ENCODE measurements around the gene PTPRN2.
A peak's percentile ranks its signal among the peaks of the same experiment; 100 is the strongest.
"Not testable (repeated sequence)": the region's sequence is repeated elsewhere in the genome, so short reads cannot be mapped to it uniquely, and the experiment has no call there.

PTPRN2 gene

DNA sequence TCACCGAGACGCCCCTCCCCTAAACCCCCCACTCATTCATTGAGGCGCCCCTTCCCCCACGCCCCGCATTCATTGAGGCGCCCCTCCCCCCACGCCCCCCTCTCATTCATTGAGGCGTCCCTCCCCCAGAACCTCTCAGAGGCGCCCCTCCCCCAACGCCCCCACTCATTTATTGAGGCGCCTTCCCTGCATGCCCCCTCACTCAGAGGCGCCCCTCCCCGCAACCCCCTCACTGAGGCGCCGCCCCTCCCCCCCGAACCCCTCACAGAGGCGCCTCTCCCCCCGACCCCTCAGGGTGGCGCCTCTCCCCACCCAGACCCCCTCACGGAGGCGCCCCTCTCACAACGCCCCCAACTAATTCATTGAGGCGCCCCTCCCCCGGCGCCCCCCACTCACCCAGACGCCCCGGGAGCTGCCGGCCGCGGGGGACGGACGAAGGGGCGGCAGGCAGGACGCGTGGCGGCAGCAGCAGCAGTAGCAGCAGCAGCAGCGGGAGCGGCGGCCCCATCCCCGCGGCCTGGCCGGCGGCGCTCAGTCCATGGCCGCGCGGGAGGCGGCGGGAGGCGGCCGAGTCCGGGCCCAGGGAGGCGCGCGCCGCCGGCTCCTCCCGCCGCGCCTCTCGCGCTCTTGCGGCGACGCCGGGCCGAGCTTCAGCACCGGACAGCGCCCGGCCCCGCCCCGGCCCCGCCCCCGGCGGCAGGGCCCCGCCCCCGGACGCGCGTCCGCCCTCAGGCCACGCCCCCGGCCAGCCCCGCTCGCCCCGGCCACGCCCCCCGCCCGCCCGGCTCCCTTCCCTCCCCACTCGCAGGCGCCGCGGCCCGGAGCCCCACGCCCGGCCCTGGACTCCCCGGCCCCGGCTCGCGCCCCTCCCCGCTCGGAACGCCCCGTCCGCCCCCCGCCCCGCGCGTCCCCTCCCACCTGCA lies at the start of gene PTPRN2:
PTPRN2 (minus strand) TSS at position 662 of the 923 bp plus-strand sequence.
- DNase-seq, result peak in 9 of 14 donors; percentile 1 to 60 (median 31)

DNA sequence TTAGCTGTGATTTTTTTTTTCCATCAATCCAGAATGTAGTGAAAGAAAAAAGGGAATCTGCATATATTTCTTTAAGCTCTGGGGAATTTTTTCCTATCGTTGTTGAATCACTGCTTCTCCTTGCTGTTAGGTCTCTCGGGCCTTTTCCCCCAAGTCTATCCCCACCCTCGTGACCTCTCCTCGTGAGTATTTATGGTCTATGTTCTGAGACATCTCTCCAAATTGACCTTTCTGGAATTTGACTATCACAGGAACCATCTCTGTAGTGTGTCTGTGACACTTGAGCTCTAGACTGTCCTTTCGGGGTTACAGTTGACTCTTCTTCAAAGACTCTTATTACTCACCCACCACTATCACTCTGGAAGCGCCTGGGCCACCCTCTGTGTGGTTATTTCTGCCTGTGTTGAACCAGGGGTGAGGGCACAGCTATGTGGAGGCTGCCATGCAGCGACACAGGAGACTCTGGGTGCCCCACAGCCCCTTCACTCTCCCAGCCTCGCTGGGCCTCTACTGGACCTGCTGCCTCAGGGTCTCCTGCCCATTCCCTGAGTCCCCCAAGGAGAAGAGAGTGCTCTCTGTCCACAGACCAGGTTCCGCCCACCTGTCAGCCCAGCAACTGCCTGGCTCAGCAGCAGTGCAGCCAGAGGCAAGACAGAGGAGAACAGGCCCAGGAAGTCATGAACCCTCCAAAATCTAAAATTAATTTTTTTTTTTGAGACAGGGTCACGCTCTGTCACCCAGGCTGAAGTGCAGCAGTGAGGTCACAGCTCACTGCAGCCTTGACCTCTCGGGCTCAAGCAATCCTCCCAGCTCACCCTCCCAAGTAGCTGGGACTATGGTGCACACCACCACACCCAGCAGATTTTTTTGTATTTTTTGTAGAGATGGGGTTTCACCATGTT lies 45.7 kb upstream of the PTPRN2 start:
- no peak for DNase-seq

DNA sequence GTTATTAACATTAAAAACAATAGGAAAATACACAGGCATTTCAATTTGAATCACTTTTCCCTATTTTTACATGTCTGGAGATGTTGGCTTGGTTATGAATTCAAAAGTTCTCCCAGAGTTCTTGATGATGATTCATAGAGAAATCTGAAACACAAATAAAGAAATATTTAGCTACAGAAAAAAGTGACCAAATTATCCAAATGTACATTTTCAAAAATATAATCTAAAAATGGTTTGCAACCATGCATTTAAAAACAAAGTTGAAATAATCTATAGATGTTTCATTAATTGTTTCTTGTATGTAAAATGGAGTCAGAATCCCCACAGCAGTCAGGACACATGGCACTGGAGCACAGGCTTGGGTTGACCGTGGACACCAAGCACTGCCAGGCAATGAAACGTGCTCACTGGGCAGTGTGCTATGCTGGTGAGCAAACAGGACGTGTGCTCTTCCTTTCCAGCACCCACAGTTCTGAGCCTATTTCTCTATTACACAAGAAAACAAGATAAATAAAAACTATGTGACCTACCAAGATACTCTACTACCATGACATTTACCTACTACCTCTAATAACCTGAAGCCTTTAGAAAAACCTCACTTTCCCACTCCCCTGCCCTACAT lies 44.1 kb upstream of the PTPRN2 start:
- DNase-seq, result no peak

DNA sequence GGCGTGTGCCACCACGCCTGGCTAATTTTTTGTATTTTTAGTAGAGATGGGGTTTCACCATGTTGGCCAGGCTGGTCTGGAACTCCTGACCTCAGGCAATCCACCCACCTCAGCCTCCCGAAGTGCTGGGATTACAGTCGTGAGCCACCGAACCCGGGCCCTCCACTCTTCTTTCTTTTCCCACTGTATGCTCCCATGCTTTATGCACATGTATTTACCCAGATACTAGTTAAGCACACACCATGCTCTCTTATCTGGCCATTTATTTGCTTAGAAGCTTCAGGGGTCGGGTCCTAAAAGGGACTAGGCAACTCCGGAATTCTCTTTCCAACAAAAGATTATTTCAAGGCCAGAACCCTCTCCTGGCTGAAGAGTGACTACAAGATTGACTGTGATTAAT lies 38.7 kb upstream of the PTPRN2 start:
- DNase-seq, result not testable (repeated sequence)

DNA sequence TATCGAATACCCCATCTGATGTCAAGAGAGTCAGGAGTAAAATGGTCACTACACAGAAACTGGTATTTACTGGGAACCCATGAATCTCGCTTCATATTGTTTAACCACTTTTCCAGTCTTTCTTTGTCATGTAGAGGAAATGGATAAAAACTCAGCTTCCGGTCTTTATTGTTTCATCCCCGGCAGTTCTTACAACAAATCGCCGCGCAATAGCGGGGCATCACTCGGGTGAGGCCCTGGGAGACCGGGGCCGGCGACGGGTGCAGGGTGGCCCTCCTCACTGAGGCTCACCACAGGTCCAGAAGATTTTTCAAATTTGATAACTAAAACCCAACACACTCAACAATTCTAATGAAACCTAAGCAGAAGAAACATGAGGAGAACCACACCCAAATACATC lies 35.6 kb upstream of the PTPRN2 start:
- no peak for DNase-seq

DNA sequence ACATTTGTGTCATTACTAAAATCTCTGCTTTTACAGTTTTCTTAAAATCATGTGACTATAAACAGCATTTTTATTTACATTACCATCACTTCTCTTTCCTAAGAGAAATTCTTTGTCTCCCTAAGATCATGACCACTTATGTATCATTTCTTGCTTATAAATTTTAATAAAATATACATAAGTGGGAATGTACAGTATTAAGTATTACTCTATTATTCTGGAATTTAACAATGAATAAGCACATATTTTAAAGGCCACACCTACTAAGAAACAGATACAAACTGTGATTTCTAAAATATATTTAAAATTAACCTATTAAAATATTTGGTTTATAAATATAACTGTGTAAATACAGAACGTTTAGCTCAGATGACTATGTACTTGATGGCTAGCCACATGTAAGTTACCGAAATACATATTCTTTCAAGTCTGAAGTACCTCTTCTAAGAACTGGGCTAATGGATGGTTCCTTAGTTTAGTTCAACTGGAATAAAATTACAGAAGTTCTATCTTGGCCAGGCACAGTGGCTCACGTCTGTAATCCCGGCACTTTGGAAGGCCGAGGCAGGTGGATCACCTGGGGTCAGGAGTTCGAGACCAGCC lies 33.3 kb upstream of the PTPRN2 start:
- no peak for DNase-seq

DNA sequence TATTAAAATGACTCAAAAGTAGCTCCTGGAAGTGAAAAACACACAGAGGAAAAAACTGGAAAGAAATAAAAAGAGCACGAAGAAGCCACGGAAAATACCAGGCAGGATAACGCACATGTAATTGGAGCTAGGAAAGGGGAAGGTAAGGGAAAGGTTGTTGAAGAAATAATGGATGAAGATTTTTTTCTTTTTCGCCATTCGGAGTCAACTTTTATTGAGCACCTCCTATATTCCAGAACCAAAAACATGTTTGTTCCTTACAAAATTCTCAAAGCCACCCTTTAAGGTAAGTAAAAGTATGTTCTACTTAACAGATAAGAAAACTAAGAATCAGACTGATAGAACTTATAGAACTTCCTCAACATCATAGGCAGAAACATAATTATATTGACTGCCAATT lies 32.8 kb upstream of the PTPRN2 start:
- no peak for DNase-seq

DNA sequence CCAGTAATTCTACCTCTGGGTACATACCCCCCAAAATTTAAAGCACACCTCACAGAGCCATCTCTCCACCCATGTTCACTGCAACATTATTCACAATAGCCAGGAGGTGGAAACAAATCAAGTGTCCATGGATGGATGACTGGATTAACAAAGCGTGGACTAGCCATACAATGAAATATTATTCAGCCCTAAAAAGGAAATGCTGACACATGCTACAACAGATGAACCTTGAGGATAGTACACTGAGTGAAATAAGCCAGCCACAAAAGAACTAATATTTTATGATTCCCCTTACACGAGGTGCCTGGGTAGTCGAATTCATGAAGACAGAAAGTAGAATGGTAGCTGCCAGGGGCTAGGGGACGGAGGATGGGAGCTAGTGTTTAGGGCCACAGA lies 31.1 kb upstream of the PTPRN2 start:
- DNase-seq, result no peak

DNA sequence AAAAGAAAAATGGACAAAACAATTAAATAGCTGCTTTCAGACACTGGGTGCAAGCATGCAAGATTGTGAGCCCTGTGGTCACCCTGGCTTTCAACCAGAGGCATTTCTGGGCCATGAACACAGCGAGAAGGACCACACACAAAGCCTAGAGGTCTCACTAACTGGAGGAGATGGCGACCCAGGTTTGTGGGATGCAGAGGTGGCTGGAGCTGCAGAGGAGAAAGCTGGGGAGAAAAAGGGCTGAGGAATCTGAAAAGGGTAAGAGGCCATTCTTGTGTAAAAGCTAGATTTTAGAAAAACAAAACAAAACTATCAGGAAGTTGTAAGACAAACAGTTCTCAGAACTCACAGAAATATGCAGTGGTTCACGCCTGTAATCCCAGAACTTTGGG lies 30.1 kb upstream of the PTPRN2 start:
- DNase-seq, result no peak

DNA sequence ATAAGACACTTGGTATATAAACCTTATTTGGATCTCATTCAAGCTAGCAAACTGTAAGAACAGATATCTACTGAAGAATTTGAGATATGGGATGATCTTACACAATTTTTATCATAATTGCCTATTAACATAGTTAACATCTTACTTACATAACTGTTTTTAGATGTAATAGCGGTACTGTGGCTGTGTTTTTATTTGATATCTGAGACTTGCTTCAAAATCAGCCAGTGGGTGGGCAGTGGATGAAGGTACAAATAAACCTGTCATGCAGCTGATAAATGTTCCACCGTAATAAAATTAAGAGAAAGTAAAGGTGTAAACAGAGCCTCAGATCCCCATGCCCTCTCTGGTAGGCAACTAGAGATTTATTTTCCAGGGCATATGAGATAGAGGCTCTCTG lies 28.4 kb upstream of the PTPRN2 start:
- DNase-seq, result no peak

DNA sequence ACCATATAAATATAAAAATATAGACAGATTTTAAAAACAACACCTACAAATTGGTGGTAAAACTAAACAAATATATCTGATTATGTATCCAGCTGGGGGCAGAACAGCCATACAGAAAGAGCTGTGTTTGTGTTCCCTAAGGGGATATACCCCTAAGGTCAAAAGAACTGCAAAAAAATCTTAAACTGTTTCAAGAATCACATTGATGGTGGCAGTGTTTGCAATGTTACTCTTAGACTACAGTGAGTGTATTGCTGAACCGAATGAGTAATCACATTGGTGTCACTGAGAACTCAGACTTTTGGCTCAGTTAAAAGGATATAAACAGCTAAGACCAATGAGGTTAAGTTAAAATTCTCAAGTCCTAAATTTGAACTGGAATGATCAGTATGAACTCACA lies 27.1 kb upstream of the PTPRN2 start:
- DNase-seq, result no peak

DNA sequence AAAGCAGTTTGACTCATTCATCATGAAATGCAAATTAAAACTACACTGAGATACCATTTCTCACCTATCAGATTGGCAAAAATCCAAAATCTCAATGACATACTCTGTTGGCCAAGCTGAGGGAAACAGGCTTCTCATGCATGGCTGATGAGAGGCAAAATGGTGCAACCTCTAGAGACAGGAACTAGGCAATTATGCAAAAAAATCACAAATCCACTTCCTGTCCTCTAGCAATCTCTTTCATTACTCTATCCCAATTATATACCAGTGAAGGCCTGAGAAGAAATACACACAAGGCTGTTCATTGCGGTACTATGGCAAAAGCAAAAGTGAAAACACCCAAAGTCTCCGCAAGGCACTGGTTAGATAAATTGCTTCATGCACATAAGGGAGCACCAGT lies 25.9 kb upstream of the PTPRN2 start:
- DNase-seq, result no peak

DNA sequence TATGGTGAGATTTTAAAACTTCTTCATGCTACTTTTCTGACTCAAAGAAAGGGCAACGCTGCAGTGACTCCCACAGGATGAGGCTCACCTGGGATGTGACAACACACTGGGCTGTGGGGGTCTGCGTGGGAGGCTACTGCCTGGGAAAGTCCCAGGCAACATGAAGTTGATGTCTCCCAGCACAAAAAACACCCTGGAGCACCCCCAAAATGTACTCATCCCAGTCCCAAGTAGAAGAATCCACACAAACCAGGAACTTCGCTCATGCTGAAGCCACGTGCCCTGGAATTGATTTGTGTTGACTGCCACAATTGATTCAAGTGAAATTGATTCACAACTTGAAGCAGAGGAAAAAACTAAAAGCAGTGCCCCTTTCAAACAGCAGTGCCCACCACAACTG lies 24.9 kb upstream of the PTPRN2 start:
- no peak for DNase-seq

DNA sequence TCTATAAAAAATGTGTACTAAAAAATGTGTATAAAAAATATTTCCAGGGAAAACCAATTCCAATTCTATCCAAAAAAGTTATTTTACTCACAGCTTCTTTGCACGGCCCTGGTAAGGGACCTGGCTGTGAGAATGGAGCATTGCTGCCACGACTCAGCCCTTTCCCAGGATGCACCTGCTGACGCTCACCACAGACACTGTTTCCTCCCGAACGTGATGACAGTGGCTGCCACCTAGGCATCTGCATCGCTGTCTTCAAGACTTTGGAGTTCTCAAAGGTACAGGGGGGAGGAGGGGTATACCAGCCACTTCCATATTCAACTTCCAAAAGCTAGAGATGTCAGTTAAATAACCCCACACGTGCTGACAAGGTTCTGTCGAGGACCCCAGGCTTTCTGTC lies 23.9 kb upstream of the PTPRN2 start:
- DNase-seq, result no peak

DNA sequence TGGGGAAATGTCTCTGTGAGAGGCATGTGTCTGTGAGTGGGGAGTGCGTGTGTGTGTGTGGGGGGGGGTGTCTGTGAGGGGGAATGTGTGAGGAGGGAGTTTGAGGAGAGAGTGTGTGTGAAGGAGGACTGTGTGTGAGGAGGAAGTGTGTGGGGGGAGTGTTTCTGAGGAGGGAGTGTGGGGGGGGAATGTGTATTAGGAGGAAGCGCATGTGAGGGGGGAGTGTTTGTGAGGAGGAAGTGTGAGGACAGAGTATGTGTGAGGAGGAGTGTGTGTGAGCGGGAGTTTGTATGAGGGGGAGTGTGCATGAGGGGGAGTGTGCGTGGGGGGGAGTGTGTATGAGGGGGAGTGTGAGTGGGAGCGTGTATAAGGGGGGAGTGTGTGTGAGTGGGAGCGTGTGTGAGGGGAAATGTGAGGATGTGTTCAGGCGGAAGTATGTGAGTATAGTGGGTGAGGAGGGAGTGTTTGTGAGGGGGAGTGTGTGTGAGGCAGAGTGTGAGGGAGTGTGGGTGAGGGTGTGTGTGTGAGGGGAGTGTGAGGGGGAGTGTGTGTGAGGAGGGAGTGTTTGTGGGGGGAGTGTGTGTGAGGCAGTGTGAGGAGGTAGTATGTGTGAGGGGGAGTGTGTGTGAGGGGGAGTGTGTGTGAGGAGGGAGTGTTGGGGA lies 21.8 kb upstream of the PTPRN2 start:
- no peak for DNase-seq

DNA sequence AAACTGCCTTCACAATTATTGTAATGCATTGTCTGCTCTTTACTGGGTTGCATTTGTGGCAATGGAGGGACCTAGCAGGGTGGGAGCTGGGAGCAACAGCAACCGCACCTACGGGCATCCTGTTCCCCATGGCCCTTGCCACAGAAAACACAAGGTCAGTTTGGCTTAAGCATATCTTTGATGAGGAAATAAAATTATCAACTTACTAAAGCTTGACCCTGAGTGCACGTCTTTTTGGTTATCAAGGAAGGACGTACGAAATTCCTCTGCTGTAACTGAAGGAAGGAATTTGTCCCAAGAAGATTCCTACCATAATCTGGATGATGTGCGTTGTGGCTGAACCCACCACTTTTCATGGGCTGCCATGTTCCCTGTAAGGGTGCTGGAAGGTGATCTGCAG lies 19.9 kb upstream of the PTPRN2 start:
- DNase-seq, result no peak

DNA sequence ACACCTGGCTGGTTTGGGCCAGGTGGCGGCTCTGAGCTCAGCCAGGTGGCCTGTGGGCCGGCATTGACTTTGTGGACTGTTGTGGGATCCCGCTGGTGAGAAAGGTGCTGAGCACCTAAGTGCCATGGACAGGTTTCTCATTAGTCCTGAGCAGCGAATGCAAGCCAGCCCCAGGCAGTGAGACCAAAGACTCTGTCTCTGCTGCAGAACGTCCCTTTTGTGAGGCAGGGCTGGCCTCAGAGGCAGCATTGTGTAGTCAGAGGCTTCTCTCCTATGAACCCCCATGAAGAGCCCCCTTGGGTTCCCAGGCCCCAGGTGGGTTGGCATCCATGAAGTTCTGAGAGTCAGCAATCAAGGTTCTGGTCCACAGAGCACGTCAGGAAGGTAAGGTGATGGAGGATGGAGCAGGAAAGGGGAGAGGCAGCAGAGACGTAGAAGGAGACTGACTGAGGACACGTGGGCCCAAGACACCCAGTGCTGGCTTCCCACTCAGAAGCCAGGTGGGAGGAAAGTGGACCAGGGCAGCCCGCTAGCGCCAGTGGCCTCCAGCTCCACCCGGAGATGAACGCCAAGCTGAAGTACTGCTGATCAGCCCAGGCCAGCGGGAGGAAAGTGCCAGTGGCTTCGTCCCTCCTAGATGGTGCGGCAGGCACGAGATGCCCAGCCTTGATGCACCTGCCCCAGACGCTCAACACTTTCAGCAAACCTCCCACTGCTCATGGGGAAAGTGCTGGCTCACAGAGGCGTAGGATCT lies 19.2 kb upstream of the PTPRN2 start:
- DNase-seq, result no peak

DNA sequence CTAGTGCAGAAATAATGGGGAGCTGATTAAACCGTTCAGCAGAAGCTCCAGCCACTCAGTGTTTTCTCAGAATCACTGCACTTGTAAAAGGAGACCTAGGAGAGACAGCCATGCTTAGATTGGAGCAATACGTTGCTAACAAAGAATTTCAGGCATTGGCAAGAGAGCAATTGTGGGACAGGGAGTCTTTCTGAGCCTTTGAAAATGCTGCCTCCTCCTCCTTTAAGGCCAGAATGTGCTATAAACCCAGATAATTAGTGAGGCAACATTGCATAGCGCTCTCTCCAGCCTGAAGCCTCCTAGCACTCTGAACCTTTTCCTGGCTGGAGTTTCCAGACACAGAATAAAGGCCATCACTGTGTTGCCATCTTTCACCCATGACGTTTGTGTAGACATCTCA lies 18.5 kb upstream of the PTPRN2 start:
- DNase-seq, result no peak

DNA sequence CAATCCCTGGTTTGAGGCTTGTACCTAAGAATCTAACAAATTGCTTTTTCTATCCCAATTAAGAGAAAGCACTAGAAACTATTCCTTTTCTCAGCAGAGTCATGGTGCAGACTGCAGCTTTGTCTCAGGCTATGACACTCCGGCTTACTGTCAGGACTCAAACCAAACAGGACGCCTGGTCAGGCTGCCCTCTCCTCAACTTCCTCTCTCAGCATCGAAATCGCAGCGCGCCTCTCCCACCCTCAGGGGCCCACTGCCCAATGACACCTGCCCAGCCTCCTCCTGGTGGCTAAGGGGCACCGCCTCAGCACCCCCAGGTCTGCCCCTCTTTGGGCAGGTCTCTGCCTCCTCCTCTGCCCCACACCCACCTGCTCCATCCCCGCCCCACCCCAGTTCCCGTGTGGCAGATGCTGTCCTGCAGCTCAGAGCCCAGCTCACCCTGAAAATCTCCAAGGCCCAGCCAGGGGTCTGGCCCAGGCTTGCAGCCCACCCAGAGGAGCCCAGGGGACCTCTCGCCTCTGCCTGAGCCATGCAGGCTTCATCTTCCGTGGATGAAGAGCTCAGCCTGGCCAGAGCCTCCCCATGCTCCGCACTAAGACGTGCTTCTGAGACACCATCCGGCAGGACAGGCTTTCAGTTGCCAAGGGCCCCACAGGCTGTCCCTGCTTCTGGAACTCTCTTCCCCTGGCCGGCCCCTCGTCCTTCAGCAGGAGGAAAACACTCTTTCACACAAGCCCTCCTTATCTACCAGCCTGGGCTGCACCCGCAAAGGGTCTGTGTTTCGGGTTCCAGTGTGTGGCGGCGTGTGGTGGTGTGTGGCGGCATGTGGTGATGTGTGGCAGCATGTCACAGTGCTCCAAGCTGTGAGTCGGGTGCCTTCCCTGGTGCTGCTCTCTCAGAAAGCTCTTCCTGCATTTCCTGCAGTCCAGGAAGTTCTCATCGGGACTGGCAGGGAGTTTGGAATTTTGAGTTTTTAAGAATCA lies 16.4 kb upstream of the PTPRN2 start:
- DNase-seq, result no peak
